ENCODE measurements around the gene TSPEAR. TPM values are rescaled to one million over a fixed set of nuclear protein-coding genes. Genes with fewer than 3 reads are reported as not detected.
"Not testable (repeated sequence)": the region's sequence is repeated elsewhere in the genome, so short reads cannot be mapped to it uniquely, and the experiment has no call there.

TSPEAR gene
- total RNA-seq, 1 donor, result not detected

- no peak for DNase-seq (ENCODE audit: insufficient read length, low spot score, missing footprints)
- no peak overlapping the region for H3K4me2 ChIP-seq (ENCODE audit: insufficient read depth, low read length)
- H4K20me1 ChIP-seq (ENCODE audit: insufficient read depth, low read length), result no peaks in the 10 kb centered on the region
- no peaks in the 10 kb centered on the region for H3K4me1 ChIP-seq (ENCODE audit: insufficient read depth, low read length)
- no peak overlapping the region for H3K4me3 ChIP-seq (ENCODE audit: insufficient read depth, low read length)
- H3K27me3 ChIP-seq (ENCODE audit: insufficient read depth, low read length), result no peaks in the 10 kb centered on the region
- no peak overlapping the region for H3K27ac ChIP-seq (ENCODE audit: low read depth, low read length)
- H3K36me3 ChIP-seq (ENCODE audit: insufficient read depth, low read length), result no peaks in the 10 kb centered on the region
- H2AFZ ChIP-seq (ENCODE audit: low read length), result no peak overlapping the region
- H3K79me2 ChIP-seq (ENCODE audit: insufficient read depth, low read length), result no peaks in the 10 kb centered on the region
- TF ChIP-seq, protein P1, sequence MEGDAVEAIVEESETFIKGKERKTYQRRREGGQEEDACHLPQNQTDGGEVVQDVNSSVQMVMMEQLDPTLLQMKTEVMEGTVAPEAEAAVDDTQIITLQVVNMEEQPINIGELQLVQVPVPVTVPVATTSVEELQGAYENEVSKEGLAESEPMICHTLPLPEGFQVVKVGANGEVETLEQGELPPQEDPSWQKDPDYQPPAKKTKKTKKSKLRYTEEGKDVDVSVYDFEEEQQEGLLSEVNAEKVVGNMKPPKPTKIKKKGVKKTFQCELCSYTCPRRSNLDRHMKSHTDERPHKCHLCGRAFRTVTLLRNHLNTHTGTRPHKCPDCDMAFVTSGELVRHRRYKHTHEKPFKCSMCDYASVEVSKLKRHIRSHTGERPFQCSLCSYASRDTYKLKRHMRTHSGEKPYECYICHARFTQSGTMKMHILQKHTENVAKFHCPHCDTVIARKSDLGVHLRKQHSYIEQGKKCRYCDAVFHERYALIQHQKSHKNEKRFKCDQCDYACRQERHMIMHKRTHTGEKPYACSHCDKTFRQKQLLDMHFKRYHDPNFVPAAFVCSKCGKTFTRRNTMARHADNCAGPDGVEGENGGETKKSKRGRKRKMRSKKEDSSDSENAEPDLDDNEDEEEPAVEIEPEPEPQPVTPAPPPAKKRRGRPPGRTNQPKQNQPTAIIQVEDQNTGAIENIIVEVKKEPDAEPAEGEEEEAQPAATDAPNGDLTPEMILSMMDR (IDR thresholded peaks at IDR 0.05; ENCODE audit: extremely low read depth, low read depth, low read length), result no peak
- H3K9me3 ChIP-seq (ENCODE audit: low read depth, low read length), result no peaks in the 10 kb centered on the region
Observed at GRCh38 chr21:44630440-44630839, 80.9 kb downstream of the TSPEAR start.

- TF ChIP-seq, protein P1 (IDR thresholded peaks at IDR 0.05; ENCODE audit: extremely low read depth, low read depth, low read length), result no peak
- no peaks in the 10 kb centered on the region for H3K4me1 ChIP-seq (ENCODE audit: insufficient read depth, low read length)
- no peak for DNase-seq (ENCODE audit: insufficient read length, low spot score, missing footprints)
- H3K4me2 ChIP-seq (ENCODE audit: insufficient read depth, low read length), result no peak overlapping the region
- H2AFZ ChIP-seq (ENCODE audit: low read length), result no peak overlapping the region
- H3K9me3 ChIP-seq (ENCODE audit: low read depth, low read length), result no peaks in the 10 kb centered on the region
- H3K36me3 ChIP-seq (ENCODE audit: insufficient read depth, low read length), result no peaks in the 10 kb centered on the region
- no peak overlapping the region for H3K27ac ChIP-seq (ENCODE audit: low read depth, low read length)
- H3K4me3 ChIP-seq (ENCODE audit: insufficient read depth, low read length), result no peak overlapping the region
- H3K27me3 ChIP-seq (ENCODE audit: insufficient read depth, low read length), result no peaks in the 10 kb centered on the region
- H3K79me2 ChIP-seq (ENCODE audit: insufficient read depth, low read length), result no peaks in the 10 kb centered on the region
- H4K20me1 ChIP-seq (ENCODE audit: insufficient read depth, low read length), result no peaks in the 10 kb centered on the region
Observed at GRCh38 chr21:44628707-44629391, 82.5 kb downstream of the TSPEAR start.

- not testable (repeated sequence) for H3K36me3 ChIP-seq (ENCODE audit: insufficient read depth, low read length); H3K4me3 ChIP-seq (ENCODE audit: insufficient read depth, low read length); H3K4me2 ChIP-seq (ENCODE audit: insufficient read depth, low read length); H3K27me3 ChIP-seq (ENCODE audit: insufficient read depth, low read length); H4K20me1 ChIP-seq (ENCODE audit: insufficient read depth, low read length); H3K4me1 ChIP-seq (ENCODE audit: insufficient read depth, low read length); H2AFZ ChIP-seq (ENCODE audit: low read length); H3K9me3 ChIP-seq (ENCODE audit: low read depth, low read length); H3K27ac ChIP-seq (ENCODE audit: low read depth, low read length); H3K79me2 ChIP-seq (ENCODE audit: insufficient read depth, low read length); DNase-seq (ENCODE audit: insufficient read length, low spot score, missing footprints)
Observed at GRCh38 chr21:44627831-44628233, 83.5 kb downstream of the TSPEAR start.

DNA sequence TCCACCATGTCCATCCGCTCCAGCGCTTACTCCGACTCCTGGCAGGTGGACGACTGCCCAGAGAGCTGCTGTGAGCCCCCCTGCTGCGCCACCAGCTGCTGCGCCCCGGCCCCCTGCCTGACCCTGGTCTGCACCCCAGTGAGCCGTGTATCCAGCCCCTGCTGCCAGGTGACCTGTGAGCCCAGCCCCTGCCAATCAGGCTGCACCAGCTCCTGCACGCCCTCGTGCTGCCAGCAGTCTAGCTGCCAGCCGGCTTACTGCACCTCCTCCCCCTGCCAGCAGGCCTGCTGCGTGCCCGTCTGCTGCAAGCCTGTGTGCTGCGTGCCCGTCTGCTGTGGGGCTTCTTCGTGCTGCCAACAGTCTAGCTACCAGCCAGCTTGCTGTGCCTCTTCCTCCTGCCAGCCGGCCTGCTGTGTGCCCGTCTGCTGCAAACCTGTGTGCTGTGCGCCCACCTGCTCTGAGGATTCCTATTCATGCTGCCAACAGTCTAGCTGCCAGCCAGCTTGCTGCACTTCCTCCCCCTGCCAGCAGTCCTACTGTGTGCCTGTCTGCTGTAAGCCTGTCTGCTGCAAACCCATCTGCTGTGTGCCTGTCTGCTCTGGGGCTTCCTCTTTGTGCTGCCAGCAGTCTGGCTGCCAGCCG is 84.1 kb downstream of the TSPEAR start:
- not testable (repeated sequence) for H3K4me3 ChIP-seq (ENCODE audit: insufficient read depth, low read length); H3K27ac ChIP-seq (ENCODE audit: low read depth, low read length); H3K36me3 ChIP-seq (ENCODE audit: insufficient read depth, low read length); H2AFZ ChIP-seq (ENCODE audit: low read length); H3K27me3 ChIP-seq (ENCODE audit: insufficient read depth, low read length); H3K4me1 ChIP-seq (ENCODE audit: insufficient read depth, low read length); H4K20me1 ChIP-seq (ENCODE audit: insufficient read depth, low read length); H3K4me2 ChIP-seq (ENCODE audit: insufficient read depth, low read length); H3K9me3 ChIP-seq (ENCODE audit: low read depth, low read length); H3K79me2 ChIP-seq (ENCODE audit: insufficient read depth, low read length); DNase-seq (ENCODE audit: insufficient read length, low spot score, missing footprints)

GRCh38 chr21:44626673-44627143 is 84.7 kb downstream of the TSPEAR start, which contains the start of gene KRTAP10-9:
Gene KRTAP10-9, plus strand, starts transcription at chr21:44627093. Its CDS starts 79 bp downstream, at chr21:44627172.
- no peaks in the 10 kb centered on the region for H3K79me2 ChIP-seq (ENCODE audit: insufficient read depth, low read length)
- DNase-seq (ENCODE audit: insufficient read length, low spot score, missing footprints), result no peak
- TF ChIP-seq, protein P1 (IDR thresholded peaks at IDR 0.05; ENCODE audit: extremely low read depth, low read depth, low read length), result no peak
- no peaks in the 10 kb centered on the region for H4K20me1 ChIP-seq (ENCODE audit: insufficient read depth, low read length)
- H3K4me2 ChIP-seq (ENCODE audit: insufficient read depth, low read length), result no peak within 1 kb of the TSS
- no peak within 1 kb of the TSS for H3K27ac ChIP-seq (ENCODE audit: low read depth, low read length)
- no peaks in the 10 kb centered on the region for H3K36me3 ChIP-seq (ENCODE audit: insufficient read depth, low read length)
- no peaks in the 10 kb centered on the region for H3K4me1 ChIP-seq (ENCODE audit: insufficient read depth, low read length)
- no peak within 1 kb of the TSS for H2AFZ ChIP-seq (ENCODE audit: low read length)
- no peaks in the 10 kb centered on the region for H3K27me3 ChIP-seq (ENCODE audit: insufficient read depth, low read length)
- H3K9me3 ChIP-seq (ENCODE audit: low read depth, low read length), result no peaks in the 10 kb centered on the region
- no peak within 1 kb of the TSS for H3K4me3 ChIP-seq (ENCODE audit: insufficient read depth, low read length)

Data from osteoblast (primary cell).